ENCODE measurements around the gene DOCK3.

- no peak for TF ChIP-seq CTCF (IDR thresholded peaks at IDR 0.05)
- TF ChIP-seq POLR2A (IDR thresholded peaks at IDR 0.05) = no peak
Observed at GRCh38 chr3:50994537-50994936, 319.8 kb downstream of the DOCK3 start.

Measured in vagina (tissue), 2 donors.